Activated CD8-positive, alpha-beta memory T cell treated with anti-CD3 and anti-CD28 coated beads, Interleukin-2, amount 50 U/mL, for 48 hours (primary cell): ENCODE measurements around the gene CYTIP.

Experiments
- DNase-seq: peaks from one replicate; pipeline ENCODE4 v3.0.0-alpha.2; 2020

The CYTIP gene

DNA sequence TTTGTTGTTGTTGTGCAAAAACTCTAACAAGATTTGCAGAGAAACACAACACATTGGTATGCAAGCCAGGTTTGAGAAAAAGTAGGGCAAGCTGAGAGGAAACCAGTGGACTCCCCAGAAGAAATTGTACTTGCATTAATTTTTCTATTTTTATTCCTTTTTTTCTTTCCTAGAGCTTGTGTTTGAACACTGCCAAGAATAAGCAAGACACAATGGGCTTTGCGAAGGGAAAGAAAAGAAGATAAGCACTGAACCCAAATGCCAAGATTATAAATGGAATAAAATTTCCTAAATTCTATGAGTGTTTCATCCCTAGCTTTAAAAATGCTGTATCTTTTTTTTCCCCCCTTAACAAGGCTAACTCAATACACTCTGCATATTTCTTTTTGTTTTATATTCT lies 17.0 kb upstream of the CYTIP start:
- DNase-seq, result no peak

DNA sequence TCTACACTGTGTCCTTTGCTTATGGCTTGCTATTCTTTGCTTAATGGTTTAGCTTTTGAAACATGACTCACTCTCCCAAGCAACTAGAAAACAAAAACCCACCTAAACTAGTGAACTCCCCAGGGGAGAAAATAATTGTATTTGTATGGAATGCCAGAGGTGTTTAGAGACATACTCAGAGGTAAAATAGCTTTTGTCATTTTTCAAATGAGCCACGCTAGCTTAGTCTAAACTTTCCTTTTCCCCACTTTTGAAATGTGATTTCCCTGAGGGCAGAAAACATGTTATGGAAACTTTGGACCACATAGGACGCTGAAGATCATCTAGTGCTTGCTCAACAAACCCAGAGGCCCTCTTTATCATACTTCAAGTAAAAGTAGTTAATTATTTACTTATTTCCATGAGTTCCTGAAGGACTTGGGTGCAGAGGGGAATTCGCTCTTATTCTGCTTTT lies 16.5 kb upstream of the CYTIP start:
- DNase-seq, result no peak

GRCh38 chr2:157459486-157459885 lies 15.6 kb upstream of the CYTIP start:
- no peak for DNase-seq

GRCh38 chr2:157447741-157448140 lies 3.9 kb upstream of the CYTIP start:
- DNase-seq, result no peak

- no peak for DNase-seq
Measured at GRCh38 chr2:157447031-157447430, 3.1 kb upstream of the CYTIP start.

GRCh38 chr2:157444641-157445040 lies 752 bp upstream of the CYTIP start:
- DNase-seq, result no peak

- no peak for DNase-seq
Measured at GRCh38 chr2:157443090-157443489, 799 bp downstream of the CYTIP start.

DNA sequence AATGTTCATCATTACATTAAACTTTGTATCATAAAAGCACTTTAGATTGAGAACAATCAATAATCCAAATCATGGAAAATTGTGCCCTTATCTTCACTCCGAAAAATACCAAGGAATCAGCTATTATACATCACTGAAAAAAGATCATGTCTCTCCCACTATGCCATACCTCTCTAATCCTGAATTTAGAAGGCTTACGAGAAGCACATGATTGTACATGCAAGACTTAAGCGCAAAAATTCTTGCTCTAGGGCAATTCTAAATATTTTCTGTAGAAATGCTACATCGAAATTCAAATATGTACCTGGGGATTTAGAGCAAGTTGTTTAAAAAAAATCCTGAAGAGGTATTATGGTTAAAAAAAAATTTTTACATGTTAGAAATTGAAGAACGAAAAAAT lies 1.3 kb downstream of the CYTIP start:
- DNase-seq, result no peak

- DNase-seq, result no peak
Measured at GRCh38 chr2:157442191-157442590, 1.7 kb downstream of the CYTIP start.

- no peak for DNase-seq
Measured at GRCh38 chr2:157441072-157441454, 2.8 kb downstream of the CYTIP start.

DNA sequence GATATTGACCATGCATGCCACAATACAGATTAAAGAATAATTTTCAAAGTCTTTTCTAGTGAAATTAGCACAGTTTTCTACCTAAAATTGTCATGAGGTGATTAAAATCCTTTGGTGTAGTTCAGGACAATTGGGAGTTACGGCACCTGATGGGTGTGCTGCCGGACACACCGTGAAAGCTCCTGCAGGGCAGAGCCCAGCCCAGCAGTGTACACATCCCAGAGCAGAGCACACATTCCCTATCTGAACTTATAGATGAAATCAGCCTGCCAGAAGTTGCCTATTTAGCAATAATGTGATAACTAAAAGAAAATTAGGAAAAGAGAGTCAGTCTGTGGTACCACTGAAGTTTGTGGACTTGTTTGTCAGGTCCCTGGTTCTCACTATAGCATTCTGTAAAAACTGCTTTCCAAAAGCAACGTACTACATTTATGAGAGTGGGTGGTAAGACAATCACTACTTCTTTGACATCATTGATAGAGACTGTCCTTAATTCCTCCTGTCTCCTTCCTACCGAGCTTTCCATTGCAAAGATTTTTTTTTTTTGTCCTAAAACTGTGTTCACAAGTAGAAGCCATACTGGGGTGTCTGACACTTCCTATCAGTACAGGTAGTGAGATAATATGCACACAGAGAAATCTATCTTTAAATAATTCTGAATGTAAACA lies 3.4 kb downstream of the CYTIP start:
- no peak for DNase-seq

DNA sequence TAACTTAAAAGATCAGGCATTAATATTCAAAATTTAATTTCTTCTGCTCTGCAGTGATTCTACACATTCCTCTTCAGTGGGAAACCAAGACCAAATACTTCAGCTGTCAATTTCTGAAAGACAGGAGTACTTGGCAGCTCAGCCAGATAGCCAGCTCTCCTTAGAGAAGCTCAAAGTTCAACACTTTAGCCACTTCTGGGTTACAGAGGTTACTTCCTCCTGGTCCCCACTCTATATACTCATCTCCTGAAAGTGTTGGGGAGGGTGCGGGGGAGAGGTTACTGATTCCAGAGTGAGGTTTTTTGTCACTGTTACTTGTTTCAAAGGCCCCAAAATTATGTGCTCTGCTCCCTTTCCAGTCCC lies 4.1 kb downstream of the CYTIP start:
- DNase-seq, result peak; percentile 66

DNA sequence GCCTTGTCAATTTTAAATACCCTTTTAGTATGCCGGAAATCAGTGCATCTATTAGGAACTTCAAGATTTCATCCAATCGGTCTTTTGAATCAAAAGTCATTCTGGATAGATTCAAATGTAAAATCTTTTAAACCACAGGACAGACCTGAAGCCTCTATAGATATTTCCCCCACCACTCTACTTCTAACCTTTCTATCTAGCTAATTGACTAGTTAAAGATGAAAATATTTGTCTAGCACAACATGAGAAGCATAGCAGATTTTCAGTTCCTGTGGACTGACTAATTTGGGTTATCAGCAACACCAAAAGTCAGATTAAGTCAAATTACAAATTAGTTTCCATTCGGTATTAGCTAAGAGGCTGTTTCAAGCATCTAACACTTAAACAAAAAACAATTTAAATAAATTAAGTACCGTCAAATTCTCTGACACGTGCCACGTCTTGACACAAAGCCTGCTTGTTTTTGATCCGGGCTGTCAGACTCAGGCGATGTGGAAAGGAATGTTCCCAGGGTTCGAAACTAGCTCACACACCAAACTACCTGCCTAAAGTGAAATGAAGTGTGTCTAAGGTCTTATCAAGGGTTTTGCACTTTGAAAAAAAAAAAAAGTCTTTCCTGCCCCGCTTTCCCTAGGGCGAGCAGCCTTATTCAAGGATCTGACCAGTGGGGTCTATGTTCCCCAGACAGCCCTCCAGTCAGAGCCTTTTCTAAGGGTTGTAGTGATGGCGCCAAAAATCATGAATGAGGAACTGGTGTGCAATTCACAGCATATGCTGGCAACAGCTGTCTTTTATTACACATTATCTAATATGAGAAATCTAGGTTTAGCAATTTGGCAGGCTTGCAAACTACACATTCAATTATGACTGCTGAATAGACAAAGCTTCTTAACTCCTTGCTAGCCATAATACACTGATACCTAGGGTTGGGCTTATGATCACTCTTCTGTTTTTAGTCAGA lies 4.7 kb downstream of the CYTIP start:
- DNase-seq, result no peak

DNA sequence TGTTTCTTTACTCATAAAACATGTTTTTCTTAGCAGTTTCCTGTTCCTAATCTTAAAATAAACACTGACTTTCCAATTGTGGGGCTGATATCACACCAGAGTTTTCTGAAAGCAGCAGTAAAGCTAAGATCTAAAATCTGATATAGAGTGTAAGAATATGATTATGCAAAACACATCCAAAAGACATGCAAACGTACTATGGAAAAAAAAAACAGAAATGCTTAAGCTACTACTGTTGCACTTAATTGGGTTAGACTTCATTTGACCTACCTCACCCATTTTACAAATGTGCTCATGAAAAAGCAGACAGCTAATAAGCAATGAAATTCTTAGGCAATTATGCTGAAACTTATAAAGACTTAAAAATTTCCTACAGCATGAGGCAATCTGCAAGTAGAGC lies 10.5 kb downstream of the CYTIP start:
- DNase-seq, result no peak

- no peak for DNase-seq
Measured at GRCh38 chr2:157432475-157433106, 11.3 kb downstream of the CYTIP start.

DNA sequence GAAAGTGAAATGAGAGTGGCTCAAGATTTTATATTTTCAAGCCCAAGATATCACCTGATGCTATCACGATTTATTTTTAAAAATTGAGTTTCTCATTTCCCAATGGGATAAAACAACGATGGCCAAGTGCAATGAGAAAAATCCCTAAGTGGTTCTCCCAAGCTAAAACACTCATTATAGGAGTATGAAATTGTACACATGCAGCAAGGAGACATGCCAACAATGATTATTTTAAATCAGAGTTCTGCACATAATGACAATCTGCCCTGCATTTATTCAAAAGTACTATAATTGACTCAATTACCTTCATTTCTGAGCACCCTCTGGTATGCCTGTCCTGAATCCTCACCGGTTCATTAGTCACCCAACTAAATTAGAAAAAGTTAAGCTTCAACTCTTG lies 12.7 kb downstream of the CYTIP start:
- no peak for DNase-seq

- no peak for DNase-seq
Measured at GRCh38 chr2:157428500-157429175, 15.3 kb downstream of the CYTIP start.

GRCh38 chr2:157427922-157428303 lies 16.0 kb downstream of the CYTIP start:
- no peak for DNase-seq

DNA sequence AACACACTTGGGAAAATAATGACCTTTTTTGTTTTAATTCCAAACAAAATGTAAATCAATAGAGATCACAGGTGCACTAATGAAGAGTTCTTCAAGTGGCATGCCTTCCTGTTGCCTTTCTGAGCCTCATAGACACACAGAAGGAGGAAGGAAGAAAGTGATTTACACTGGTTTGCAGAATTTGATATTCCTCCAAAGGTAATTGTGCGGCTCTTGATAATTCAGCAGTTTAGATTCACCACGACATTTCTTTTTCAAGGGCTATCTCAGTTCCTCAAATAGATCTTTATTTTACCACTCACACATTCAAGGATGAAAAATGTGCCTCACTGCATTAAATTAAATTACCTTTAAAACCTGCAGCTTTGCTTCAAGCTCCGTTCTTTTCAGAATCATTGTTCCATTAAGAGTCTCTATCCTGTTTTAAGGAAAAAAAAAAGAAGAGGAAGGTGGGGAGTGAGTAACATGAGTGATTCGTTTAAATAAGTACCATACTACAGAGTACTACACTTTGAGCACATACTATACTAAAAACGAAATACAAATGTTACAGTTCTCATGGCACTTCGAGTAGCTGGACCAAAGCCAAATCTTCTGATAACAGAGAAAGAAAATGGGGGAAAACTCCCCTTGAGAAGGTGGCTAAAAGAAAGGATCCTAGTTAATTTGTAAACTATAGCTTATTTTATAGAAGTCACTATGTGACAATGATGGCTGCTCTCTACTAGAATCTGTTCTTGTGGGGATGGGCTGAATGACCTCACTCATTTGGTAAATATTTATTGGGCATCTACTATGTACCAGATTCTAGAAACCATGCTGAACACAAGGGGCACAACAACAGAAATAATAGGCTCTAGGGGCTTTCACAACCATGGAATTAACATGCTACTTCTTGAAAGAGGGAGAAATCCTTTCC lies 16.6 kb downstream of the CYTIP start:
- DNase-seq, result no peak

DNA sequence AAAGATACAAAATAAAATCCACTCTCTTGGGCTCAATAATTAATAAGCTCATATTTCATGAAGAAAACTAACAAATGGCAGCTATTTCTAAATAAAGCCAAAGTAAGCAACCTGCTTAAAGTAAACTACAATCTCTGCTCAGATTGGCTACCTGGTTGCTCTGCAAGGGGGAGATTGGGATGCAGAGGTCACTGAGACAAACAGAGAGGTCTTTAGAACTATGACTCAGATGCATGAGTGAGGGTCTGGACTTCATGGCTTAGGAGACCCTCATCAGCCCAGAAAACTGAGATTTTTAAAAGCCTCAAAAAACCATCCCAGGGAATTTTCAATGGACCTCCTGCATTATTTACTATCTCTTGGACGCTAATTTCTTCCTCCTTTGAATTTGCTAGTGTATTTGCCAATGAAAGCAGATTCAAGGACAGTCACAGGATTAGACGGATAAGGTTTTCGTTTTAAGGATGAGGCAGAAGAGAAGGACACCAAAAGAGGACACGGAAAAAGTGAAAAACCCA lies 17.4 kb downstream of the CYTIP start:
- DNase-seq, result no peak

- DNase-seq, result no peak
Measured at GRCh38 chr2:157424374-157424773, 19.5 kb downstream of the CYTIP start.

DNA sequence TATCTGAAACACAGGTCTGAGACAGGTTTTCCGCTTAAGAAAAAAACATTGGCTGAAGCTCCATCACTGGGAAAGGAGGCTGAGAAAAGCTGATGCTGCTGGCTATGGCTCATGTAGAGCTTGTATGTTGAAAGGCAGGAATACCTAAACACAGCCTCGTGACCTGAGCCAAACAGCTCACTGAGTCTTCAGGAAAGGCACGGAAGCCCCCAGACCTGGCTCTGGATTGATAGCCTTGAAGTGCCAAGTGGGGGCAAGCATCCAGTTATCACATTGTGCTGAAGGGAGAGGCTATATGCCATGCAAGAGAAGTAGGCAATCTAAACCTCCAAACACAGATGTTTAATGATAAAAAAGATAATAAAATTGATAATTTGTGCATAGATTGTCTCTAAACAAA lies 21.9 kb downstream of the CYTIP start:
- DNase-seq, result no peak
